Spleen (tissue), 7 donors: ENCODE measurements around the gene TFAM.
"Not testable (repeated sequence)": the region's sequence is repeated elsewhere in the genome, so short reads cannot be mapped to it uniquely, and the experiment has no call there.

Experiments
- POLR2A ChIP-seq, 3 donors: fragments of 450-650 bp; IDR thresholded peaks; one replicate each; pipeline ENCODE4 v1.5.1; 2017; ENCODE audit warnings: antibody characterized with exemption in 3 of 3, mild to moderate bottlenecking in 1 of 3
- POLR2AphosphoS5 ChIP-seq, 3 donors: sonication (generic); formaldehyde crosslinking; IDR thresholded peaks; one replicate each; pipeline ENCODE4 v1.5.1; 2017; ENCODE audit warnings: antibody characterized with exemption in 3 of 3
- TF ChIP-seq, protein P1 (sequence below), 11 experiments: fragments of 200-600 bp in 7 of 11; fragments of 450-650 bp in 4 of 11; sonication (generic) in 4 of 11; IDR thresholded peaks in 8 of 11; conservative IDR thresholded peaks in 3 of 11; 1 replicate in 7 of 11; 2 replicates in 4 of 11; pipeline versions ENCODE4 v1.4.0 to v1.8.0; 2016 to 2021; ENCODE audit warnings: antibody characterized with exemption in 11 of 11, inconsistent platforms in 4 of 11, mild to moderate bottlenecking in 1 of 11
- donor health status: DM: no; HTN: no; CAD: no; lungs with moderate emphysema.
- donor health status: DM: no; HTN: no; CAD: no.
- donor health status: DM: no; HTN: no; CAD: no.

DNA sequence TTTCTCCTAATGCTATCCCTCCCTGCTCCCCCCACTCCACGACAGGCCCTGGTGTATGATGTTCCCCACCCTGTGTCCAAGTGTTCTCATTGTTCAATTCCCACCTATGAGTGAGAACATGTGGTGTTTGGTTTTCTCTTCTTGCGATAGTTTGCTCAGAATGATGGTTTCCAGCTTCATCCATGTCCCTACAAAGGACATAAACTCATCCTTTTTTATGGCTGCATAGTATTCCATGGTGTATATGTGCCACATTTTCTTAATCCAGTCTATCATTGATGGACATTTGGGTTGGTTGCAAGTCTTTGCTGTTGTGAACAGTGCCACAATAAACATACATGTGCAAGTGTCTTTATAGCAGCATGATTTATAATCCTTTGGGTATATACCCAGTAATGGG is 32.7 kb downstream of the TFAM start:
- TF ChIP-seq, protein P1, sequence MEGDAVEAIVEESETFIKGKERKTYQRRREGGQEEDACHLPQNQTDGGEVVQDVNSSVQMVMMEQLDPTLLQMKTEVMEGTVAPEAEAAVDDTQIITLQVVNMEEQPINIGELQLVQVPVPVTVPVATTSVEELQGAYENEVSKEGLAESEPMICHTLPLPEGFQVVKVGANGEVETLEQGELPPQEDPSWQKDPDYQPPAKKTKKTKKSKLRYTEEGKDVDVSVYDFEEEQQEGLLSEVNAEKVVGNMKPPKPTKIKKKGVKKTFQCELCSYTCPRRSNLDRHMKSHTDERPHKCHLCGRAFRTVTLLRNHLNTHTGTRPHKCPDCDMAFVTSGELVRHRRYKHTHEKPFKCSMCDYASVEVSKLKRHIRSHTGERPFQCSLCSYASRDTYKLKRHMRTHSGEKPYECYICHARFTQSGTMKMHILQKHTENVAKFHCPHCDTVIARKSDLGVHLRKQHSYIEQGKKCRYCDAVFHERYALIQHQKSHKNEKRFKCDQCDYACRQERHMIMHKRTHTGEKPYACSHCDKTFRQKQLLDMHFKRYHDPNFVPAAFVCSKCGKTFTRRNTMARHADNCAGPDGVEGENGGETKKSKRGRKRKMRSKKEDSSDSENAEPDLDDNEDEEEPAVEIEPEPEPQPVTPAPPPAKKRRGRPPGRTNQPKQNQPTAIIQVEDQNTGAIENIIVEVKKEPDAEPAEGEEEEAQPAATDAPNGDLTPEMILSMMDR (IDR thresholded peaks at IDR 0.05 in 8 of 11, conservative IDR thresholded peaks at IDR 0.05 in 3 of 11) = not testable (repeated sequence)
- not testable (repeated sequence) for TF ChIP-seq POLR2A, POLR2AphosphoS5 (IDR thresholded peaks at IDR 0.05)
